IMR-90 (cell line): ENCODE results near the gene GUCY2D. TPM values are rescaled to one million over a fixed set of nuclear protein-coding genes. Genes with fewer than 3 reads are reported as not detected.
A peak's percentile ranks its signal among the peaks of the same experiment; 100 is the strongest.

ENCODE experiments used
- ATAC-seq: fragments of 200-7000 bp; cut with Tn5 transposase; 2 replicates; pipeline ENCODE4 v1.9.1; 2020; ENCODE audit warnings: low read depth, mild to moderate bottlenecking, moderate library complexity
- BruUV-seq: library from RNA; stranded (reverse); fragments of 400-500 nt; replicated peaks from 2 replicates; lab custom pipeline; 2021; lab: Mats Ljungman, UMichigan
- CTCF ChIA-PET: fragments of 300-600 bp; formaldehyde crosslinking; extraction: SDS; loops from one replicate; lab custom pipeline; 2021; ENCODE audit warnings: antibody characterized with exemption; lab: Yijun Ruan, JAX
- POLR2A ChIA-PET: fragments of 300-600 bp; sonication (Branson Sonifier 250); formaldehyde crosslinking; loops from one replicate; lab custom pipeline; 2022; ENCODE audit warnings: antibody characterized with exemption; ENCODE audit not compliant: unreplicated experiment; lab: Charles Lee
- DNase-seq: peaks from one replicate; pipeline ENCODE4 v3.0.0; 2013
- H2AFZ ChIP-seq: replicated peaks from 2 replicates; pipeline ENCODE3; 2013; ENCODE audit warnings: low read length, mild to moderate bottlenecking; ENCODE audit not compliant: poor library complexity
- H2AK5ac ChIP-seq: 2 replicates; pipeline ENCODE4 v1.6.1; 2013; ENCODE audit warnings: low read depth, low read length, inconsistent platforms
- H2AK9ac ChIP-seq: replicated peaks from 2 replicates; pipeline ENCODE3; 2013; ENCODE audit warnings: mild to moderate bottlenecking, low read depth, low read length, moderate library complexity; ENCODE audit not compliant: poor library complexity
- H2BK120ac ChIP-seq: 2 replicates; pipeline ENCODE4 v1.6.1; 2013; ENCODE audit warnings: low read depth, low read length, inconsistent platforms
- H2BK15ac ChIP-seq: 3 replicates; pipeline ENCODE4 v1.6.1; 2013; ENCODE audit warnings: low read depth, low read length, inconsistent platforms
- H2BK20ac ChIP-seq: 2 replicates; pipeline ENCODE4 v1.6.1; 2013; ENCODE audit warnings: low read depth, mild to moderate bottlenecking, inconsistent platforms, low read length, moderate library complexity
- H2BK5ac ChIP-seq: 2 replicates; pipeline ENCODE4 v1.6.1; 2013; ENCODE audit warnings: mild to moderate bottlenecking, low read depth, low read length, inconsistent platforms; ENCODE audit not compliant: poor library complexity, severe bottlenecking
- H3K14ac ChIP-seq: replicated peaks from 2 replicates; pipeline ENCODE4 v1.6.1; 2013; ENCODE audit warnings: low read depth, low read length, inconsistent platforms
- H3K18ac ChIP-seq: 2 replicates; pipeline ENCODE4 v1.6.1; 2013; ENCODE audit warnings: low read depth, low read length, control low read depth
- H3K23ac ChIP-seq: 2 replicates; pipeline ENCODE4 v1.6.1; 2013; ENCODE audit warnings: low read depth, low read length, inconsistent platforms
- H3K27ac ChIP-seq: 2 replicates; pipeline ENCODE4 v1.5.1; 2013; ENCODE audit warnings: mild to moderate bottlenecking, control low read depth, low read length; ENCODE audit not compliant: insufficient read depth
- H3K27me3 ChIP-seq: 2 replicates; pipeline ENCODE4 v1.6.1; 2013; ENCODE audit warnings: low read length; ENCODE audit not compliant: control insufficient read depth, insufficient read depth
- H3K36me3 ChIP-seq: 2 replicates; pipeline ENCODE4 v1.6.1; 2013; ENCODE audit warnings: low read length, mixed read lengths; ENCODE audit not compliant: control insufficient read depth, insufficient read depth
- H3K4ac ChIP-seq: 2 replicates; pipeline ENCODE4 v1.6.1; 2013; ENCODE audit warnings: low read depth, low read length, inconsistent platforms
- H3K4me1 ChIP-seq: 2 replicates; pipeline ENCODE4 v1.6.1; 2013; ENCODE audit warnings: low read length, mixed read lengths; ENCODE audit not compliant: control insufficient read depth, insufficient read depth
- H3K4me2 ChIP-seq: 2 replicates; pipeline ENCODE4 v1.6.1; 2013; ENCODE audit warnings: low read depth, mild to moderate bottlenecking, control low read depth, low read length, moderate library complexity
- H3K4me3 ChIP-seq: 2 replicates; pipeline ENCODE4 v1.5.1; 2013; ENCODE audit warnings: low read depth, mild to moderate bottlenecking, control low read depth, low read length, moderate library complexity; ENCODE audit not compliant: insufficient read depth
- H3K56ac ChIP-seq: 2 replicates; pipeline ENCODE4 v1.6.1; 2013; ENCODE audit warnings: low read length, inconsistent platforms; ENCODE audit not compliant: insufficient read depth; ENCODE audit errors: extremely low read depth
- H3K79me1 ChIP-seq, 2 experiments: 2 replicates each; pipeline ENCODE4 v1.6.1; 2013; ENCODE audit warnings: low read length in 2 of 2, inconsistent platforms in 1 of 2, low read depth in 1 of 2
- H3K9ac ChIP-seq: 2 replicates; pipeline ENCODE4 v1.6.1; 2013; ENCODE audit warnings: low read depth, low read length, control low read depth
- H3K9me1 ChIP-seq: 2 replicates; pipeline ENCODE4 v1.6.1; 2013; ENCODE audit warnings: low read length, inconsistent platforms; ENCODE audit not compliant: insufficient read depth
- H3K9me3 ChIP-seq: 2 replicates; pipeline ENCODE4 v1.6.1; 2013; ENCODE audit warnings: low read length; ENCODE audit not compliant: control insufficient read depth, insufficient read depth
- H4K20me1 ChIP-seq: 2 replicates; pipeline ENCODE4 v1.6.1; 2013; ENCODE audit warnings: low read length, inconsistent platforms; ENCODE audit not compliant: insufficient read depth
- H4K5ac ChIP-seq: 2 replicates; pipeline ENCODE4 v1.6.1; 2013; ENCODE audit warnings: mild to moderate bottlenecking, low read depth, low read length, control low read depth
- H4K8ac ChIP-seq, 2 experiments: 2 replicates each; pipeline ENCODE4 v1.6.1; 2013; ENCODE audit warnings: low read depth in 2 of 2, low read length in 2 of 2, control low read depth in 1 of 2, inconsistent platforms in 1 of 2
- H4K91ac ChIP-seq: 2 replicates; pipeline ENCODE4 v1.6.1; 2013; ENCODE audit warnings: low read depth, low read length, inconsistent platforms; ENCODE audit not compliant: insufficient read depth
- BHLHE40 ChIP-seq: fragments of 150-350 bp; IDR thresholded peaks from 2 replicates; pipeline ENCODE4 v1.6.1; 2016; ENCODE audit warnings: mild to moderate bottlenecking, low read depth, low read length
- CEBPB ChIP-seq: IDR thresholded peaks from 2 replicates; pipeline ENCODE4 v1.6.1; 2012; ENCODE audit warnings: low read depth, low read length, improper control_type of control experiment
- CHD1 ChIP-seq: IDR thresholded peaks from 2 replicates; pipeline ENCODE4 v1.6.1; 2012; ENCODE audit warnings: low read depth, low read length, improper control_type of control experiment
- CTCF ChIP-seq: conservative IDR thresholded peaks from 2 replicates; pipeline ENCODE4 v1.5.1; 2012; ENCODE audit warnings: mild to moderate bottlenecking, low read depth, low read length, improper control_type of control experiment
- ELK1 ChIP-seq: fragments of 150-350 bp; IDR thresholded peaks from 2 replicates; pipeline ENCODE4 v1.6.1; 2016; ENCODE audit warnings: low read depth, mild to moderate bottlenecking, low read length, moderate library complexity, borderline replicate concordance
- FOS ChIP-seq: fragments of 150-350 bp; IDR thresholded peaks from 2 replicates; pipeline ENCODE4 v1.6.1; 2016; ENCODE audit warnings: low read depth, low read length
- MAFK ChIP-seq: IDR thresholded peaks from 2 replicates; pipeline ENCODE4 v1.6.1; 2012; ENCODE audit warnings: low read depth, low read length, improper control_type of control experiment
- MAZ ChIP-seq: IDR thresholded peaks from 2 replicates; pipeline ENCODE4 v1.6.1; 2012; ENCODE audit warnings: low read depth, mild to moderate bottlenecking, low read length, improper control_type of control experiment, moderate library complexity, borderline replicate concordance
- MXI1 ChIP-seq: IDR thresholded peaks from 2 replicates; pipeline ENCODE4 v1.6.1; 2012; ENCODE audit warnings: low read depth, mild to moderate bottlenecking, low read length, moderate library complexity, borderline replicate concordance
- NFE2L2 ChIP-seq: fragments of 150-350 bp; IDR thresholded peaks from 2 replicates; pipeline ENCODE4 v1.6.1; 2016; ENCODE audit warnings: low read depth, mild to moderate bottlenecking, low read length
- POLR2A ChIP-seq: IDR thresholded peaks from 2 replicates; pipeline ENCODE4 v1.6.1; 2012; ENCODE audit warnings: mild to moderate bottlenecking, low read depth, low read length
- RAD21 ChIP-seq: IDR thresholded peaks from 2 replicates; pipeline ENCODE4 v1.6.1; 2012; ENCODE audit warnings: low read length, improper control_type of control experiment
- RCOR1 ChIP-seq: IDR thresholded peaks from 2 replicates; pipeline ENCODE4 v1.6.1; 2012; ENCODE audit warnings: mild to moderate bottlenecking, low read length, improper control_type of control experiment; ENCODE audit not compliant: insufficient replicate concordance
- RFX5 ChIP-seq: IDR thresholded peaks from 2 replicates; pipeline ENCODE4 v1.8.0; 2012; ENCODE audit warnings: low read depth, mild to moderate bottlenecking, low read length, moderate library complexity
- SMC3 ChIP-seq: fragments of 150-350 bp; IDR thresholded peaks from 2 replicates; pipeline ENCODE4 v1.6.1; 2016; ENCODE audit warnings: low read depth, mild to moderate bottlenecking, antibody characterized with exemption, low read length, moderate library complexity
- USF2 ChIP-seq: fragments of 150-350 bp; IDR thresholded peaks from 2 replicates; pipeline ENCODE4 v1.6.1; 2017; ENCODE audit warnings: mild to moderate bottlenecking, antibody characterized with exemption, low read length, low read depth
- WGBS, 2 experiments: methylation state at CpG; one replicate each; pipeline versions ENCODE4 v1.1.5 to v1.1.7; 2013; ENCODE audit warnings: missing lambda C conversion rate in 2 of 2; ENCODE audit not compliant: insufficient read length in 1 of 2; ENCODE audit errors: extremely low coverage in 2 of 2; 5-methylcytosine and 5-hydroxymethylcytosine counted together
- dilution Hi-C: fragments of 300-500 bp; cut with HindIII; formaldehyde crosslinking; loops from one replicate; pipeline ENCODE4 v1.14.3; 2018; ENCODE audit warnings: low sequenced_read_pairs; ENCODE audit not compliant: unreplicated experiment
- in situ Hi-C: fragments of 300-500 bp; cut with MboI; formaldehyde crosslinking; loops from 3 replicates; pipeline ENCODE4 v1.14.3; 2019; ENCODE audit warnings: low sequenced_read_pairs, inconsistent platforms, mixed read lengths
- intact Hi-C: fragments of 100-400 bp; cut with micrococcal nuclease; formaldehyde crosslinking; loops from 2 replicates; pipeline ENCODE4 v1.10.0; 2022
- polyA plus RNA-seq, 3 experiments: library from polyadenylated mRNA; depleted of rRNA; stranded (reverse); fragments of >200 nt; gene quantifications; 2 replicates each; pipeline ENCODE4 v1.2.3, GENCODE V29; 2012; ENCODE audit warnings: low replicate concordance in 1 of 3
- total RNA-seq: library from RNA; depleted of rRNA; stranded (reverse); fragments of >200 nt; gene quantifications from 2 replicates; pipeline ENCODE4 v1.2.3, GENCODE V29; 2012

Gene GUCY2D
- total and polyA plus RNA-seq, 2 of the 4 experiments (the other 2 are of a cell fraction): 0.03 TPM; not detected in 1

- Histone ChIP-seq H3K79me1 (no peaks in the 10 kb centered on the region), H2AK5ac (no peak overlapping the region), H3K9me3 (no peaks in the 10 kb centered on the region), H4K5ac (no peak overlapping the region), H2BK20ac (no peak overlapping the region), H3K4me2 (no peak overlapping the region), H3K56ac (no peak overlapping the region), H3K4ac (no peak overlapping the region), H2AK9ac (no peak overlapping the region), H3K18ac (no peak overlapping the region), H2AFZ (no peak overlapping the region), H3K27me3 (peaks cover 63% of the 10 kb centered on the region), H4K8ac (no peak overlapping the region), H3K36me3 (no peaks in the 10 kb centered on the region), H4K91ac (no peak overlapping the region), H2BK120ac (no peak overlapping the region), H3K14ac (no peak overlapping the region), H3K4me3 (no peak overlapping the region), H3K4me1 (peaks cover 2% of the 10 kb centered on the region; the same call in 1 of the 2 replicates), H3K9ac (no peak overlapping the region), H3K23ac (no peak overlapping the region), H3K9me1 (no peaks in the 10 kb centered on the region), H2BK15ac (no peak overlapping the region), H2BK5ac (no peak overlapping the region), H4K20me1 (peaks cover 5% of the 10 kb centered on the region; the same call in 1 of the 2 replicates), H3K27ac (no peak overlapping the region)
- ChIA-PET POLR2A (no interaction called here), CTCF (interaction anchor here (0.5 to 4.9 kb wide), 11 partner anchors 13 to 203 kb away, joined by 3 to 25 read pairs (median 3); partner anchors contain the start of genes ALOXE3 and NAA38)
- ATAC-seq (peak; percentile 64), DNase-seq (peak; percentile 65)
- dilution Hi-C loops: no loop called here
- in situ Hi-C loops: no loop called here
- WGBS, 2 experiments: 0% methylated on average over 3 of the region's 10 CpGs; no CpG with 5 or more reads in 1 of the 2 experiments
- intact Hi-C loops: loop anchor here (2.0 to 10.0 kb wide), 4 partner anchors 59 to 725 kb away; partner anchors contain the start of gene ALOXE3
- no TSS peak for BruUV-seq
- TF ChIP-seq ELK1 (no peak), MAFK (no peak), SMC3 (peak; percentile 66), RAD21 (peak; percentile 81), CTCF (peak; percentile 84), RCOR1 (no peak), NFE2L2 (no peak), CEBPB (no peak), FOS (no peak), BHLHE40 (no peak), USF2 (no peak), MAZ (no peak), CHD1 (no peak), POLR2A (no peak), MXI1 (no peak), RFX5 (no peak)
Measured at GRCh38 chr17:8060274-8060673, 57.9 kb downstream of the GUCY2D start.
